Stimulated activated CD4-positive, alpha-beta T cell treated with anti-CD3 and anti-CD28 coated beads, Interleukin-2, amount 100 ng/mL, for 4 hours (primary cell): ENCODE data around the gene GMEB2.
"Not testable (repeated sequence)": the region's sequence is repeated elsewhere in the genome, so short reads cannot be mapped to it uniquely, and the experiment has no call there.

Source experiments
- DNase-seq: peaks from one replicate; pipeline ENCODE4 v3.0.0-alpha.2; 2020; ENCODE audit warnings: low read depth

Gene GMEB2

DNA sequence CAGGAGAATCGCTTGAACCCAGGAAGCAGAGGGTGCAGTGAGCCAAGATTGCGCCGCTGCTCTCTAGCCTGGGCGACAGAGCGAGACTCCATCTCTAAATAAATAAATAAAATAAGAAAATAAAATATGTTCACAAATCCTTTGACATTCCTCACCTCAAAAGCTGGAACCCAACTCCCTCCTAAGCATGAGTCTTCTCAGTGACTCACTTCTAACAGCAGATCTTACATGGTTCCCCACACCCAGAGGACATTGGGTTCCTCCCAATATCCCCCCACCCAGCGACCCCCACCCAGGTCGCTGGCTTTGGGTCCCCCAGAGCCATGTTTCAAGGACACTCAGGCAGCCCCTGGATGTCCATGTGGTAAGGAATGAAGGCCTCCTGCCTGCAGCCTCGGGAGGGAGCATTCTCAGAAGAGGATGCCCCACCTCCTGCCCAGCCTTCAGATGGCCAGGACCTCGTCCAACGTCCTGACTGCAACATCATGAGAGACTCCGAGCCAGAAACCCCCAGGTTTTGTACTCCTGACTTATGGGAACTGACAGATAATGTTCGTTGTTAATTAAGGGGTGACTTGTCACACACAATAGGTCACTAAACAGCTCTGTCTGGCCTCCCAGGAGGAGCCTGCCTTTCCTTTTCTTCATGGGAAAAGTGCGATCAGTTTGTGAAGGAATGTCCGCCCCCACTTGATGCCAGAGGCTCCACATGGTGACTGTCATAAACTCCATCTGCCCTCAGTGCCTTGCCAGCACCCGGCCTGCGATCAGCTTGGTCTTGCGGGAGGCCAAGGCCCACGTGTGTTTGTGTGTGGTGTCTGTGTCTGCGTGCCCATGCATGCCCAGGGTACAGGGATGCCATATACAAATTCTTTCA, 10.1 kb upstream of the GMEB2 start:
- no peak for DNase-seq

DNA sequence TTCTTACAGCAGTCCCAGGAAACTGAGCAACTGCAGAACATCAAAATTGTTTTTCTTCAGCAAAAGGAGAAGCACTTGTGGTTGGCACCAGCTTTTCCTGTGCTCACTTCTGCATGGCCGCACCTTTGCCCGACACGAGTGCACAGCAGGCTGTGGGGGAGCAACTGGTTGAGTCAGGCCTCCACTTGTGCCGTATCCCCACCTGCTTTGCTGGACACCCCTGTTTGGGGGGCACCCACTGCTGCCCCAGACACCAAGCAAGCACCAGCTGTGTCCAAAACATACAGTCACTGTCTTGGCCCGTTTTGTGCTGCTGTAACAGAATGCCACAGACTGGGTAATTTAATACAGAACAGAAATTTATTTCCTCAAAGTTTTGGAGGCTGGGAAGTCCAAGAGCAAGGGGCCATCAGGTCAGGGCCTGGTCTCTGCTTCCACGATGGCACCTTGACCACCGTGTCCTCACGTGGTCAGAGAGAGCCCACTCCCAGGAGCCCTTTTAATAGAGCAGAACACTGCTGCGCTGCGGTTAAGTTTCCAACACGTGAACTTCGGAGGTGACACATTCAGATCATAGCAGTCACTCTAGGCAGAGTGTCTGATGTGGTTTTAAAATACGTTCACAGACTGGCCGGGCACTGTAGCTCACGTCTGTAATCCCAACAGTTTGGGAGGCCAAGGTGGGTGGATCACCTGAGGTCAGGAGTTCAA, 8.7 kb upstream of the GMEB2 start:
- DNase-seq = peak; percentile 63

DNA sequence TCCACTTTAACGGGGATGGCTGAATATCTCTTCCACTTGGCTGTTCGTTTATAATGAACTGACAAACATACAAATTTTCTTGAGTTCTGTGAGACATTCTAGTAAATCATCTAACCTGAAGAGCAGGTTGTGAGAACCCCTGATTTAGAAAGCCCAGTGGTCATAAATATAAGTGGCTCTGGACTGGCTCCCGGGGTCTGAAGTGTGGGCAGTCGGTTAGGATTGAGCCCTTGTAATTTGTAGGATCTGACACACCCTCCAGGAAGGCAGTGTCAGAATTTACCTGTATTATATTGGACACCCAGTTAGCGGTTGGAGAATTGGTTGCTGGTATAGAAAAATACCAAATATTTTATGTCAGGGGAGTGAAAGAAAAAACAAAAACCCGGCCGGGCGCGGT, 6.8 kb upstream of the GMEB2 start:
- no peak for DNase-seq

DNA sequence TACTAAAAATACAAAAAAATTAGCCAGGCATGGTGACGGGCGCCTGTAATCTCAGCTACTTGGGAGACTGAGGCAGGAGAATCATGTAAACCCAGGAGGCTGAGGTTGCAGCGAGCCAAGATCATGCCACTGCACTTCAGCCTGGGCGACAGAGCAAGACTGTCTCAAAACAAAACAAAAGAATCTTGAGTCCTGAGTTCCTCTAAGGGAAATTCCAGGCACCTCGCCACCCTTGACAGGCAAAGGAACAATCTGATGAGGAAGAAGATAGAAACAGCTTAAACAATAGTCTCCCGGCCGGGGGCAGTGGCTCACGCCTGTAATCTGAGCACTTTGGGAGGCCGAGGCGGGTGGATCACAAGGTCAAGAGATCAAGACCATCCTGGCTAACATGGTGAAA, 4.5 kb upstream of the GMEB2 start:
- DNase-seq = not testable (repeated sequence)

DNA sequence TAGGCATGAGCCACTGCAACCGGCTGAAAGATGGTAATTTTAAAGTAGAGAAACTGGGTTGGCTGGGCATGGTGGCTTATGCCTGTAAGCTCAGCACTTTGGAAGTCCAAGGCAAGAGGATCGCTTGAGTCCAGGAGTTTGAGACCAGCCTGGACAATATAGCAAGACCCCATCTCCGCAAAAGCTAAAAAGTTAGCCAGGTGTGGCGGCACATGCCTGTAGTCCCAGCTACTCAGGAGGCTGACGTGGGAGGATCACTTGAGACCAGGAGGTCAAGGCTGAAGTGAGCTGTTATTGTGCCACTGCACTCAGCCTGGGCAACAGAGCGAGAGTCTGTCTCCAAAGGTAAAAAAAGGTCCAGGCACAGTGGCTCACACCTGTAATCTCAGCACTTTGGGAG, 4.1 kb upstream of the GMEB2 start:
- DNase-seq = not testable (repeated sequence)

DNA sequence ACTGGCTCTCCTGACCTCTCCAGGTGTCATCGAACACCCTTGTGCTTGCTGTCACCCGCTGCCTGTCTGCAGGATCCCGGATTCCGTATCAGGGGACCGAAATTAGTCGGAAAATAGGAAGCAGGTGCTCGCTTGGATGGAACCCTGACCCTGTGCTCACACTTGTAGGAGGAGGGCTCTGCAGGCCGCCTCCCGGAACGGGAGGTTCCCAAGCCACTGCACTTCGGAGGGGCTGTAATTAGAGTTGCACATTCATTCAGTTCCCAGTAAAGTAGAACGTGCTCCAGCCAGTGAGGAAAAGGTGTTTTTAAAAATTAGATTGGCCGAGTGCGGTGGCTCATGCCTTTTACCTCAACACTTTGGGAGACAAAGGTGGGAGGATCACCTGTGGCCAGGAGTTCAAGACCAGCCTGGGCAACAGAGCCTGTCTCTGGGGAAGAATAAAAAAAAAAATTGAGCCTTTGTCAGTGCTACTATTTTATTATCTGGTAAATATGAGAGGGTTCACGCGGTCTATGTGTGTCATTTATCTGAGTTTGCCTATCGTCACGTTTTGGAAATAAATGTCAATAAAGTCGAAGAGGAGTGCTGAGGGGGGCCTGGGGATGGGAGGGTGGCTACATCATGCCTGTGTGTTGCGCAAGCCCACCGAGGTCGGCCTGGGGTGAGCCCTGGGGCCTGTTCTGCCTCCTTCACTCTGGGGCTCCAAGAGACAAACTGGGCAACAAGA, 1.5 kb upstream of the GMEB2 start:
- peak; percentile 52 for DNase-seq

DNA sequence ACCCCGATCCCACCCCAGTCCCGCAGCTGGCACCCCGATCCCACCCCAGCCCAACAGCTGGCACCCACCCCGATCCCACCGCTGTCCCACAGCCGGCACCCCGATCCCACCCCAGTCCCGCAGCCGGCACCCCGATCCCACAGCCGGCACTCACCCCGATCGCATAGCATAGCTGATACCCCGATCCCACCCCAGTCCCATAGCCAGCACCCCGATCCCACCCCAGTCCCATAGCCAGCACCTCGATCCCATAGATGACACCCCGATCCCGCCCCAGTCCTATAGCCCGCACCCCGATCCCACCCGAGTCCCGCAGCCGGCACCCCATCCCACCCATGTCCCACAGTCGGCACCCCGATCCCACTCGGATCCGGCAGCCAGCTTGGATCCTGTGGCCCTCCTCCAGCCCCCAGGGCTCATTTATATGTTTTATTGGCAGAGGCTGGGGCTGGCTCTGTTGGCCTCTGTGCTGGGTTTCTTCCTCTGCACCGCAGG, 897 bp upstream of the GMEB2 start:
- DNase-seq = no peak

DNA sequence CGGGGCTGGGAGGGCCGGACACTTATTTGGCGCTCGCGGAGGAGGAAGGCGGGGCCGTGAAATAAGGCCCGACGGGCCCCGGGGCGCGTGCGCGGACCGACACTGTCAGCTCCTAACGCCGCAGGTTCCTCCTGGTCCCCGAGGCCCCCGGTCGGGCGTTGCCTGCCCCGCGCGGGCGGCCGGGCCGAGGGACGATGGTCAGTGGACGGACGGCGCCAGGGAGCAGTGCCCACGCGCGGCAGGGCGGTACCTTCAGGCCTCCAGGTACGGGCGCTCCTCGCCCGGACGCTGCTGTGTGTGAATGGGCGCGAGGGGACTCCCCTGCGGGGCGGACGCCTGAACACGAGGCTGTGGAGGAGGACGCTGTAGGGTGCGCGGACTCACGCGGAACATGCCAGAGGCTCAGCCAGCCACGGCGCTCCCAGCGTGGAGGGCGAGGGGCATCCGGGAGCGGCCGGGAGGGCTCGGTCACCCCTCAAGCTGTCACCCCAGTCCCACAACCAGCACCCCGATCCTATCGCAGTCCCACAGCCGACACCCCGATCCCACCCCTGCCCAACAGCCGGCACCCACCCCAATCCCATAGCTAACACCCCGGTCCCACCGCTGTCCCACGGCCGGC, 339 bp upstream of the GMEB2 start:
- peak; percentile 91 for DNase-seq

DNA sequence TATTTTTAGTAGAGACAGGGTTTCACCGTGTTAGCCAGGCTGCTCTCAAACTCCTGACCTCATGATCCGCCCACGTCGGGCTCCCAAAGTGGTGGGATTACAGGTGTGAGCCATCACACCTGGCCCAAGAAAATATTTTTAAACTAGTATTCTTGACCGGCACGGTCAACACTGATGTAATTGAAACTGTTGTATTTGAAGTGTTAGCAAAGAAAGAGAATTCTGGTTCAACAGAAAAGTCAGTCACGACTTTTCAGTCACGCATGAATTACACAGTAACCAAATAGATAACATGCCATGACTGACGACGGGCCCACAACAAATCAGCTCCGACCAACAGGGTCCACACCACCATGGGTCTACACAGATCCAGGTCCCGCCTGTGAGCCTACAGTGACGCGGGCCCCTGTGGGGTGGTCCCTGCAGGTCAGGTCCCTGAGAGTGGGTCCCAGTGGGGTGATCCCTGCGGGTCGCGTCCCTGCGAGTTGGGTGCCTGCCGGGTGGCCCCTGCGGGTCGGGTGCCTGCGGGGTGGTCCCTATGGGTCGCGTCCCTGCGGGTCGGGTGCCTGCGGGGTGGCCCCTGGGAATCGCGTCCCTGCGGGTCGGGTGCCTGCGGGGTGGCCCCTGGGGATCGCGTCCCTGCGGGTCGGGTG, 1.0 kb downstream of the GMEB2 start:
- DNase-seq = no peak

DNA sequence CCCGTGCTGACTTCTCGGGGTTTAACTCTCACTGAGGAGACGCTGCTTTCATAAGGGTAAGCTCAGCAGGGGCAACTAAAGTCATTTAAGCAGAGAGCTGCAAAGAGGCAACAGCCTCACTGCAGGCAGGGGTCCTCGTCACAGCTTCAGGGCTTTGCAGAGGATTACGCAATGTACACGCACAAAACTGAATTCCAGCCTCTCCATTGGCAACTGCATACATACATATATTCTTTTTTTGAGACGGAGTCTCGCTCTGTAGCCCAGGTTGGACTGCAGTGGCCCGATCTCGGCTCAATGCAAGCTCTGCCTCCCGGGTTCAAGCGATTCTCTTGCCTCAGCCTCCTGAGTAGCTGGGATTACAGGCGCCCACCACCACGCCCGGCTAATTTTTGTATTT, 2.4 kb downstream of the GMEB2 start:
- no peak for DNase-seq

DNA sequence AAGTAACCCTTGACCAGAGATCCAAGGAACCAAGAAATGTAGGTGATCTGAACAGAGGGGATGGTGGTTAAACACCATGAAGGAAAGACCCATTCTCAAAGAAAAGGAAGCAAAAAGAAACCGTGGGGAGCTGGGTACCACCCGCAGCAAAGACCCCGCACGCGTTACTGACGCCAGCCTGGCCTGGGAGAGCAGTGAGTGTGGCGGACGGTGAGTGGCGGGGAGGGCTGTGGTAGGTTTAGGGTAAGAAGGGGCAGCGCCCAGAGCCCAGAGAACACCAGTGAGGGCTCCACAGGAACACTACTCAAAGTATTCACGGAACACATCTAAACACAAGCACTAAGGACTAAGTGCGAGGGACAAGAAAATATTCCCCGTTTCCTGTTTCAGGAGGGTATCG, 4.2 kb downstream of the GMEB2 start:
- DNase-seq = no peak

DNA sequence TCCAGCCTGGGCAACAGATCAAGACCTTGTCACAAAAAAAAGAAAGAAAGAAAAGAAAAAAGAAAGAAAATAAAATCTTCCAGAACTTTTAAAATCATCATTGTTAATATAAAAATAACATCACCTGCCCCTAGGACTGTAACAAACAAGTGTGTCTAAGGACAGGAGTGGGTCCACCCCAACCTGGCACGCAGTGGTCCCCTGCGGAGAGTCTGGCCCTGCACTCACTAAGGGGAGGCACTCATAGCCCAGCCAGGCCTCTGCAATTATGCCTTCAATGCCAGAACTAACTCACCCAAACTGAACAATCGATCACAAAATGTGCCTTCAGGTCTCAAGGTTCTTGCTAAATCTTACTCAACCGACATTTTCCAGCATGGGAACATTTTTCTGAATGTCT, 4.8 kb downstream of the GMEB2 start:
- no peak for DNase-seq

DNA sequence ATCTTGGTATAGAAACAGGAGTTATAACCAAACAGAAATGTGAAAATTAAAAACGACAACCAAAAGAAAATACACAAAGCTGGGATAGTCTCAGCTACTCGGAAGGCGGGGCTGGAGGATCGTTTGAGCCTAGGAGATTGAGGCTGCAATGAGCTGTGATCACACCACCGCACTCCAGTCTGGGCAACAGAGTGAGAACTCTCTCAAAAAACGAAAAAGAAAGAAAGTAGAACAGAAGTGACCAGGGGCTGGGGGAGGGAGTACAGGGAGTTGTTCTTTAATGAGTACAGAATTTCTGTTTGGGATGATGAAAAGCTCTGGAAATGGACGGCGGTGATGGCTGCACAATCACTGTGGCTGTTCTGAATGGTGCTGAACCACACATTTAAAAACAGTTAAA, 5.9 kb downstream of the GMEB2 start:
- no peak for DNase-seq

DNA sequence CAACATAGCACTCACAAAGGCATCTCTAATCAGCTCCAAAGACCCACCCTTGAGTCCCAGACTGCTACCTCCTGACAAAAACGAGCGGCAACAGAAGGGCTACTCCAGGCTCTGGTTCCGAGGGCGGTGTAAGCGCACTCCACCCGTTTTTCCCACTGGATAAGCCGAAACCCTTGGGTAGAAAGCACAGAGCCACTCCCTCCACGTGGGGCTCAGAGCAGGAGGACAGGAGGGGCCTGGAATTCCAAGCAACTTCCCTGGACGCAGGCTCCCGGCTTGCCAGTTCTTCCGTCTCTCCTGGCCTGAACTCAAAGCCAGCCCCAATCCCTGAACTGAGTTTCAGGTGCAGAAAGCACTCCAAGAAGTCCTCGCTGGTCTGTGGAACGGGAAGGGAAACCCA, 7.4 kb downstream of the GMEB2 start:
- no peak for DNase-seq

DNA sequence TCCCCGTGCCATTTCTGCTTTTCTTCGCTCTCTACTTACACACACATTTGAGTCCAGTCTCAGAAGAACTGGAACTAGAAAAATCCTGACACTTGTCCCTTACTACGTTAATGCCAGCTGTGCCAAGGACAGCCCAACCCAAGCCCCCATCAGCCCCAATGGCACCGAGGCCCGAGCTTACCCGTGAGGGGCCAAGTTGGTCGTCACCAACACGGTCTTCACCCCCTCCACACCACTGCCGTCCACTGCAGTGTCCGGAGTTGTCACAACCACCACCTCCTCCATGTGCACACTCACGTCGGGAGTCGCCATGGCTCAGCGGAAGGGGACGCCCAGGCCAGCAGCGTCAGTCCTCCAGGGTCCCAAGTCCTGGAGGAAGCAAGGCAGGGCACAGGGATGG, 7.8 kb downstream of the GMEB2 start:
- no peak for DNase-seq

DNA sequence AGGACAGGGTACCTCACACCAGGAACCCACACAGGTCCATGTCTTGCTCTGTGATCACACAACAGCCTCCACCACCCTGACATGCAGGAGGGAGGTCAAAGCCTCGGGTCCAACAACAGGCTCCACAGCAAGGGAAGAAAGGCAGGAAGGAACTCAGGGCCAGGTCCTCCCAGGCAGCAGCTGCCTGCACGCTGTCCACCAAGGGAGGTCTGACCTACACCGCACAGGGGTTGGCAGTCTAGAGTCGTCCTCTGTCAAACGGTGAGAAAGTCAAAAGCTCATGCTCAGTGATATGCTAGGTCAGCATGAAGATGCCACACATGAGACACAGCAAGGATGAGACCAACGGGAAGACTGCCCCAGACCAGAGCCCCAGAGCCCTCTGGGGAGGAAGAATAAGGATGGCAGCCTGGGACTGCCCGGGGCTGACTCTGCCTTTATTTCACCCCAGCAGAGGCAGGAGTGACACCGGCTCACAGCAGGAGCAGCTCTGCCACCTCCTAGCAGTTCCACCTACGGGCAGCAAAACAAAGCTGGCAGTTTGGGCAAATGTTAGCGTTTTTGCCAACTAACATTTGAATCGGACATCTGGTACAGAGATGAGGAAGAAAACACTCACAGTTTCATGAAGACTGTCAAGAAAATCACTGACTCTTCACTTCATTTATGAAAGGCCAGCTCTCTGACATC, 8.5 kb downstream of the GMEB2 start:
- no peak for DNase-seq

DNA sequence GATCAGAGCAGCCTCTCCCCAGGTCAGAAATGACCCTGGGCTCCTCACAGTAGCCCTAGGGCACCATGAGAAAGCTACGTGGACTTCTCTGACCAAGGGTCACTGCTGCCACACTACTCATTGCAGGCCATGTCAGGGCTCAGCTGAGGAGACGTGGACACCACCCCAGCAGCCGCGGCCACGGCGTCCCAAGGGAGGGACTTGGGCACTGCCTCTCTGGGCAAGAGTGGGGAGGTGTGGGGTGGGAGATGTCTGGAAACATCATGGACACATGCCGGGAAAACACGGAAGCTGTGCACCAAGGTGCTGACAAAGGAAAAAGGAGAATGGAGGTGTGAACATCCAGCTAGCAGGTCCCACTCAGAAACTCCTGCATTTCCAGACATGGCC, 9.0 kb downstream of the GMEB2 start:
- DNase-seq = no peak

DNA sequence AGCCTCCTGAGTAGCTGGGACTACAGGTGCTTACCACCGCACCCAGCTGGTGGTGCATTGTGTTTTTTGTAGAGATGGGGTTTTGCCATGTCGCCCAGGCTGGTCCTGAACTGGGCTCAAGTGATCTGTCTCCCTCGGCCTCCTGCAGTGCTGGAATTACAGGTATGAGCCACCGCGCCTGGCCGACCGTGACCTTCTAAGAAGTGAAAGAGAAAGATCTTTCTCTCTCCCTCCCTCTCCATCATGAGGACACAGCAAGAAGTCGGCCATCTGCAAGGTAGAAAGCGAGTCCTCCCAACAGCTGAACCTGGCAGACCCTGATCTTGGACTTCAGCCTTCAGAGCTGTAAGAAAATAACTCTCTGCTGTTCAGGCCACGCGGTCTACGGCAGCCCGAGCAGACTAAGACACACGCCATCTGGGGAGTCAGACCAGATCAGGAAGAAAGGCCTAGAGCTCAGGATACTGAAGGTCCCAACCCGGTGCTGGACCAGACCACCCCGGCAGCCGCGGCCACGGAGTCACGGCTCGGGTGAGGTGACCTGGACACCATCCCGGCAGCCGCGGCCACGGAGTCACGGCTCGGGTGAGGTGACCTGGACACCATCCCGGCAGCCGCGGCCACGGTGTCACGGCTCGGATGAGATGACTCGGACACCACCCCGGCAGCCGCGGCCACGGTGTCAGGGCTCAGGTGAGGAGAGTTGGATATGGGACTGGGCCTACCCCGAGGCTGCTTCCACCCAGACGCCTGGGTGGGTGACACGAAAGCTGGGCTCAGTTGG, 9.6 kb downstream of the GMEB2 start:
- DNase-seq = no peak

DNA sequence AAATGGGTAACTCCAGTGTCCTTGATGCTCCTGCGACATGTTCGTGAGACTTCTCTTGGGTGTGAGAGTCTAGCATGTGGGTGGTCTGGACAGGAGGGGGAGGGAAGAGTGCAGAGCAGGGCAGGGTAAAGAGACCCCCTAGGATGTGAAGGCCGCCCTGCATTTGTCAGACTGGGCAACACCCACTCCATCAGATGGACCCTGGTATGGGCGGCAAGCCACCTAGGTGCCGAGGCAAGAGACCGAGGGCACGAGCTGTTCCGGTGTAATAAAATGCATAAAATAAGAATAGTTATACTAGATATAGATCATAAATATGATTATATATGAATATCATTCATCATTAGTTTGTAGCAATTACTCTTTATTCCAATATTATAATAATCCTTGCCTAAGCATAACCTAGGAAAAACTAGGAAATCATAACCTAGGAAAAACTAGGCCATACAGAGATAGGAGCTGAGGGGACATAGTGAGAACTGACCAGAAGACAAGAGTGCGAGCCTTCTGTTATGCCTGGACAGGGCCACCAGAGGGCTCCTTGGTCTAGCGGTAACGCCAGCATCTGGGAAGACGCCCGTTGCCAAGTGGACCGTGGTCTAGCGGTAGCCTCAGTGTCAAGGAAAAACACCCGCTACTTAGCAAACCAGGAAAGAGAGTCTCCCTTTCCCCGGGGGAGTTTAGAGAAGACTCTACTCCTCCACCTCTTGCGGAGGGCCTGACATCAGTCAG, 12.9 kb downstream of the GMEB2 start:
- not testable (repeated sequence) for DNase-seq
